Measurements from ENCODE around the gene KIF3C.
"Not testable (repeated sequence)": the region's sequence is repeated elsewhere in the genome, so short reads cannot be mapped to it uniquely, and the experiment has no call there.

The KIF3C gene

GRCh38 chr2:25960920-25961319, 21.4 kb downstream of the KIF3C start:
- no peak for DNase-seq (ENCODE audit: low read depth in 2 of 2)

DNA sequence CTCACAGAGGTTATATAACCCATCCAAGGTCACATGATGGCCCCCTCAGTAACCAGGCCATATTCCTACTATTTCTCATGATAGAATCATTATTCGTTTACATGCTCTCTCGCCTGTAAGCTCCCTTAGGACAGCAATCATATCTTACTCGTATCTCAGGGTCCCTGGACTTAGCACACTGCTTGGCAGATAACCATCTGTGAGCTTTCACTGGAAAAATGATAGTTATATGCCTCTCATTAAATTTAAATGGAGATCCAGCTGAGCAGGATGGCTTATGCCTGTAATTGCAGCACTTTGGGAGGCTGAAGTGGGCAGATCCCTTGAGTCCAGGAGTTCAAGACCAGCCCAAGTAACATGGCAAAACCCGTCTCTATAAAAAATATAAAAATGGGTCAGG, 21.9 kb downstream of the KIF3C start:
- DNase-seq (ENCODE audit: low read depth in 2 of 2): no peak

GRCh38 chr2:25958611-25959010, 23.7 kb downstream of the KIF3C start:
- not testable (repeated sequence) for DNase-seq (ENCODE audit: low read depth in 2 of 2)

- DNase-seq (ENCODE audit: low read depth in 2 of 2): no peak
Measured at GRCh38 chr2:25957743-25958142, 24.6 kb downstream of the KIF3C start.

- no peak for DNase-seq (ENCODE audit: low read depth in 2 of 2)
Measured at GRCh38 chr2:25955869-25956535, 26.3 kb downstream of the KIF3C start.

GRCh38 chr2:25955036-25955435, 27.3 kb downstream of the KIF3C start:
- DNase-seq (ENCODE audit: low read depth in 2 of 2): no peak

DNA sequence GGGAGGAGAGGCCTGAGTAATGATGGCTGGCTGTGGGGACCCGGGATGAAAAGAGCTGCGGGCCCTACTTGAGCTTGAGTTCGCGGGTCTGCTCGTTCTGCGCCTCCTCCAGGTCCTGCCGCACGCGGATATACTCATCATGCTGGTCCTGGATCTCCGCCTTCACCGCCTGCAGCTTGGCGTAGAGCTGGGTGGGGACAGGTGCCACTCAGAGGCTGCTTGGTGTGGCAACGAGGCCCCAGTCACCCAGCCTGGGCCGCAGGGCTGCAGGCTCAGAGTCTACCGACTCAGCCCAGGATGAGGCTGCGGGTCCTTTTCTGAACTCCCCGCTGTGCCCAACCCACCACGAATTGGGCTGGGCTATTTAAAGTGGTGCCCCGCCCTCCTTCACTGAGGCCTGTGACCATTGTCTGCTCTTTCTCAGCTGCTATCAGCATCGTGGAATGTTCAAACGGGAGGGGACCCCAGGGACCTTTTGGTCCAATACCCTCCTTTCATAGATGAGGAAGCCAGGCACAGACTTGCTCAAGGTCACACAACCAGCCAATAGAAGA, 28.0 kb downstream of the KIF3C start:
- no peak for DNase-seq (ENCODE audit: low read depth in 2 of 2)

GRCh38 chr2:25951071-25951547, 31.2 kb downstream of the KIF3C start:
- DNase-seq (ENCODE audit: low read depth in 2 of 2): peak; percentile 63 to 64

- DNase-seq (ENCODE audit: low read depth in 2 of 2): no peak
Measured at GRCh38 chr2:25948437-25948836, 33.9 kb downstream of the KIF3C start.

- no peak for DNase-seq (ENCODE audit: low read depth in 2 of 2)
Measured at GRCh38 chr2:25941042-25941441, 41.3 kb downstream of the KIF3C start.

GRCh38 chr2:25939257-25939668, 43.0 kb downstream of the KIF3C start:
- no peak for DNase-seq (ENCODE audit: low read depth in 2 of 2)

- DNase-seq (ENCODE audit: low read depth in 2 of 2): no peak
Measured at GRCh38 chr2:25938345-25938744, 44.0 kb downstream of the KIF3C start.

GRCh38 chr2:25936889-25937545, 45.3 kb downstream of the KIF3C start:
- DNase-seq (ENCODE audit: low read depth in 2 of 2): no peak

DNA sequence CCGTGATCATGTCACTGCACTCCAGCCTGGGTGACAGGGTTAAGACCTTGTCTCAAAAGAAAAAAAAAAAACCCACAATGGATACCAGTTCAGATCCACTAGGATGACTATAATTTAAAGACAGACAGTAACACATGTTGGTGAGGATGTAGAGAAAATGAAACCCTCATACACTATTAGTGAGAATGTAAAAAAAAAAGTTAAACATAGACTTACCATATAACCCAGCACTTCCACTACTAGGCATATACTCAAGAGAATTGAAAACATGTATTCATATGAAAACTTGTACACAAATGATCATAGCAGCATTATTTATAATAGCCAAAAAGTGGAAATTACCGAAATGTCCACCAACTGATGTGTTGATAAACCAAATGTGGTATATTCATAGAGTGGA, 48.7 kb downstream of the KIF3C start:
- no peak for DNase-seq (ENCODE audit: low read depth in 2 of 2)

- DNase-seq (ENCODE audit: low read depth in 2 of 2): no peak
Measured at GRCh38 chr2:25929789-25930473, 52.4 kb downstream of the KIF3C start.

- DNase-seq (ENCODE audit: low read depth in 2 of 2): no peak
Measured at GRCh38 chr2:25928668-25929067, 53.6 kb downstream of the KIF3C start.

- DNase-seq (ENCODE audit: low read depth in 2 of 2): no peak
Measured at GRCh38 chr2:25926984-25927756, 55.1 kb downstream of the KIF3C start.

GRCh38 chr2:25922501-25922900, 59.8 kb downstream of the KIF3C start:
- DNase-seq (ENCODE audit: low read depth in 2 of 2): no peak

- no peak for DNase-seq (ENCODE audit: low read depth in 2 of 2)
Measured at GRCh38 chr2:25920786-25921415, 61.4 kb downstream of the KIF3C start.

DNA sequence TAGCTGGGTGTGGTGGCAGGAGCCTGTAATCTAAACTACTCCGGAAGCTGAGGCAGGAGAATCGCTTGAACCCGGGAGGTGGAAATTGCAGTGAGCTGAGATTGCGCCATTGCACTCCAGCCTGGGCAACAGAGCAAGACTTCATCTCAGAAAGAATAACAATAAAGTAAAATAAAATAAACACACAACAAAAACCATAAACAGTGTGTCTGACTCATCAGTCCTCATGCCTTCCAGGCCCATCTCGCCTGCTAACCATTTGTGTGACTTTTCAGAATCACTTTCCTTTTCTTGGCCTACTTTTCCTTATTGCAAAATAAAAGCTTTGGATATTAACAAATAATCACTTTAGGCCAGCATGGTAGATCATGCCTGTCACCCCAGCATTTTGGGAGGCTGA, 62.0 kb downstream of the KIF3C start:
- no peak for DNase-seq (ENCODE audit: low read depth in 2 of 2)

DNA sequence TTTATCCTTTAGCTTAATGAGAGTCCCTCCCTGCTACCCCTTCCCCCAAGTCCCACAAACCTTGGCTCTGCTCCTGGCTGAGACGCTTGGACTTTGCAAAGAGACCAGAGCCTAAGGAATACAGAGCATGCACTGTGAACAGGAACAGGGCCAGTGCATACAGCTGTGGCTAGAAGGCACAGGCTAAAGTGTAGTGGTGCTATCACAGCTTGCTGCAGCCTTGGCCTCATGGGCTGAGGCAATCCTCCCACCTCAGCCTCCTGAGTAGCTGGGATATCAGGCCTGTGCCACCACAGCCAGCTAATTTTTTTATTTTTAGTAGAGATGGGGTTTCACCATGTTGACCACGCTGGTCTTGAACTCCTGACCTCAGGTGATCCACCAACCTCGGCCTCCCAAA, 64.5 kb downstream of the KIF3C start:
- no peak for DNase-seq (ENCODE audit: low read depth in 2 of 2)
